GM13977 (cell line): ENCODE measurements around the gene UCK1.

Source experiments
- DNase-seq: peaks from one replicate; pipeline ENCODE4 v3.0.0; 2012; ENCODE audit warnings: low spot score
- CTCF ChIP-seq: IDR thresholded peaks from 2 replicates; pipeline ENCODE4 v1.5.1; 2012; ENCODE audit warnings: mild to moderate bottlenecking, control low read depth; ENCODE audit not compliant: insufficient read depth; ENCODE audit errors: extremely low read depth, missing control alignments
- in situ Hi-C: fragments of 300-500 bp; cut with MboI; formaldehyde crosslinking; loops from one replicate; pipeline ENCODE4 v1.12.0; 2022; ENCODE audit warnings: low sequenced_read_pairs, low pct_unique_long_range_greater_than_20kb, mixed read lengths, inconsistent platforms; ENCODE audit not compliant: unreplicated experiment

The UCK1 gene

GRCh38 chr9:131476777-131477345, 54.2 kb downstream of the UCK1 start:
- no peak for DNase-seq
- TF ChIP-seq CTCF: no peak
- in situ Hi-C loops: no loop called here

- peak; percentile 39 for TF ChIP-seq CTCF
- in situ Hi-C loops: no loop called here
- no peak for DNase-seq
These were observed 54.9 kb downstream of the UCK1 start for GRCh38 chr9:131475956-131476776.

- DNase-seq: no peak
- TF ChIP-seq CTCF: no peak
- in situ Hi-C loops: no loop called here
These were observed 55.7 kb downstream of the UCK1 start for GRCh38 chr9:131475111-131475955.

GRCh38 chr9:131474711-131475110, 56.4 kb downstream of the UCK1 start:
- DNase-seq: no peak
- in situ Hi-C loops: no loop called here
- no peak for TF ChIP-seq CTCF

GRCh38 chr9:131473891-131474290, 57.2 kb downstream of the UCK1 start:
- no peak for TF ChIP-seq CTCF
- DNase-seq: no peak
- in situ Hi-C loops: no loop called here
